ENCODE measurements around the gene TMEM190.
A peak's percentile ranks its signal among the peaks of the same experiment; 100 is the strongest.

The TMEM190 gene

GRCh38 chr19:55365964-55366363, 10.7 kb upstream of the TMEM190 start (continued):
- TF ChIP-seq ZBTB10 (tag by site-specific recombination; IDR thresholded peaks at IDR 0.05) = 0 out of 2 replicates have a peak, but pooled peaks have one; percentile 41
- TF ChIP-seq ZFHX2 (tag by site-specific recombination; conservative IDR thresholded peaks at IDR 0.05) = peak; percentile 82
- TF ChIP-seq ZNF624 (tag by site-specific recombination; IDR thresholded peaks at IDR 0.05) = no peak
- no peak for TF ChIP-seq PRDM1 (tag by site-specific recombination; IDR thresholded peaks at IDR 0.05)
- TF ChIP-seq SCRT2 (tag by site-specific recombination; IDR thresholded peaks at IDR 0.05) = peak; percentile 58
- no peak for TF ChIP-seq ZNF639 (tag by site-specific recombination; IDR thresholded peaks at IDR 0.05)
- no peak for TF ChIP-seq KLF1 (tag by site-specific recombination; IDR thresholded peaks at IDR 0.05)
- TF ChIP-seq MYNN (tag by site-specific recombination; IDR thresholded peaks at IDR 0.05; ENCODE audit: borderline replicate concordance) = no peak
- TF ChIP-seq ZNF580 (tag by site-specific recombination; IDR thresholded peaks at IDR 0.05) = no peak
- TF ChIP-seq ZNF704 (tag by site-specific recombination; IDR thresholded peaks at IDR 0.05) = no peak
- peak; percentile 14; the same call in 1 of the 2 replicates for TF ChIP-seq EGR2 (tag by site-specific recombination; IDR thresholded peaks at IDR 0.05; ENCODE audit: low read depth)
- TF ChIP-seq SCRT1 (tag by site-specific recombination; IDR thresholded peaks at IDR 0.05; ENCODE audit: borderline replicate concordance) = no peak
- TF ChIP-seq TRIM28 (IDR thresholded peaks at IDR 0.05; ENCODE audit: borderline replicate concordance, low read length) = no peak

DNA sequence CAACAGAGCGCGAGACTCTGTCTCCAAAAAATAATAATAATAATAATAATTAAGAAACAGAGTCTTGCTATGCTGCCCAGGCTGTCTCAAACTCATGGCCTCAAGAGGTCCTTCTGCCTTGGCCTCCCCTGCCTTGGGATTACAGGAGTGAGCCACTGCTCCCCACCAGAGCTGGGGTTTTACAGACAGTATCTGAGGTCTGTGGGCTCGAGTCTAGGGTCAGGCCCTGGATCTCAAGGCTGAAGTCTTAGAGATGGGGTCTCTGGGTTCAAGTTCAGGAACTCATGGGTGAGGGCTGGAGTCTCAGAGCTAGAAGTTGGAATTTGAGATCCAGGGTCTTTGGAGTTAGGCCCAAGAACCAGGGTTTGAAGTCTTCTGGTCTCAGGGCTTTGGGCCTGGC, 9.8 kb upstream of the TMEM190 start:
- no peaks in the 10 kb centered on the region for H3K9me3 ChIP-seq (ENCODE audit: control insufficient read depth, insufficient read depth, low read depth, low read length)
- H3K4me1 ChIP-seq (ENCODE audit: control insufficient read depth, insufficient read depth, low read length) = peaks cover 5% of the 10 kb centered on the region; the same call in 1 of the 2 replicates
- TF ChIP-seq ZNF157 (tag by site-specific recombination; IDR thresholded peaks at IDR 0.05) (no peak), ZNF16 (tag by site-specific recombination; IDR thresholded peaks at IDR 0.05; ENCODE audit: low read depth) (no peak)
- TF ChIP-seq, protein P1, sequence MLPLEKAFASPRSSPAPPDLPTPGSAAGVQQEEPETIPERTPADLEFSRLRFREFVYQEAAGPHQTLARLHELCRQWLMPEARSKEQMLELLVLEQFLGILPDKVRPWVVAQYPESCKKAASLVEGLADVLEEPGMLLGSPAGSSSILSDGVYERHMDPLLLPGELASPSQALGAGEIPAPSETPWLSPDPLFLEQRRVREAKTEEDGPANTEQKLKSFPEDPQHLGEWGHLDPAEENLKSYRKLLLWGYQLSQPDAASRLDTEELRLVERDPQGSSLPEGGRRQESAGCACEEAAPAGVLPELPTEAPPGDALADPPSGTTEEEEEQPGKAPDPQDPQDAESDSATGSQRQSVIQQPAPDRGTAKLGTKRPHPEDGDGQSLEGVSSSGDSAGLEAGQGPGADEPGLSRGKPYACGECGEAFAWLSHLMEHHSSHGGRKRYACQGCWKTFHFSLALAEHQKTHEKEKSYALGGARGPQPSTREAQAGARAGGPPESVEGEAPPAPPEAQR (tag by site-specific recombination; IDR thresholded peaks at IDR 0.05) = no peak
- ChIA-PET POLR2A (interaction anchor here (0.9 to 1.3 kb wide), 2 partner anchors 16 to 27 kb away, joined by 3 to 5 read pairs; partner anchors contain the start of gene KMT5C), CTCF (interaction anchor here (1.2 kb wide), 1 partner anchor 65 kb away, joined by 5 read pairs; no protein-coding TSS in a partner anchor)
- no peaks in the 10 kb centered on the region for H3K36me3 ChIP-seq (ENCODE audit: control insufficient read depth in 2 of 2, insufficient read depth in 1 of 2, low read length in 2 of 2)
- no peak overlapping the region for H3K4me3 ChIP-seq (ENCODE audit: low read depth, low read length)
- H3K27ac ChIP-seq (ENCODE audit: extremely low read depth, low read depth, low read length) = no peak overlapping the region

DNA sequence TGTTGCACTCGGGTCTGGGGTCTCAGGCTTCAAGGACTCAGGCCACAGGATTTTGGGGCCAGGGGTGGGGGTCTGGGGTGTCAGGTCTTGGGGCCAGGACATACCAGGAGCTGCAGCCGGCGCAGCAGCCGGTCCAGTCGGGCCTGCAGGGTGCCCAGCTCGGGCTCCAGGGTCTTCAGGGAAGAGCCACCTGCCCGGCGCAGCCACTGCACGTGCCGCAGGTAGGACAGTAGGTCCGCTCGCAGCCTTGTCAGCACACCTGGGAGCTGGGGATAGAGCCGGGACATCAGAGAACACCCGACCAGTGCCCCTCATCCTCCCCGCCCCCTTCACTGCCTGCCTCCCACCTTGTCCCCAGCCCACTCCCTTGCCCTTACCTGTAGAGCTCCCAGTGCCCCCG, 8.5 kb upstream of the TMEM190 start:
- Histone ChIP-seq H3K36me3 (ENCODE audit: control insufficient read depth in 2 of 2, insufficient read depth in 1 of 2, low read length in 2 of 2) (no peaks in the 10 kb centered on the region), H3K4me1 (ENCODE audit: control insufficient read depth, insufficient read depth, low read length) (peaks cover 5% of the 10 kb centered on the region; the same call in 1 of the 2 replicates), H3K27ac (ENCODE audit: extremely low read depth, low read depth, low read length) (no peak overlapping the region), H3K4me3 (ENCODE audit: low read depth, low read length) (no peak overlapping the region), H3K9me3 (ENCODE audit: control insufficient read depth, insufficient read depth, low read depth, low read length) (no peaks in the 10 kb centered on the region)
- CTCF ChIA-PET = interaction anchor here (0.8 to 1.6 kb wide), 3 partner anchors 20 to 61 kb away, joined by 3 to 5 read pairs (median 3); partner anchors contain the start of gene KMT5C
- POLR2A ChIA-PET = interaction anchor here (0.6 to 2.8 kb wide), 7 partner anchors 20 to 40 kb away, joined by 3 to 20 read pairs (median 4); partner anchors contain the start of genes KMT5C and UBE2S
- TF ChIP-seq SCRT2 (tag by site-specific recombination; IDR thresholded peaks at IDR 0.05) (peak; percentile 35; the same call in 1 of the 2 replicates), ZBTB48 (tag by site-specific recombination; IDR thresholded peaks at IDR 0.05) (no peak)

Data from HEK293 (cell line).